Measurements from ENCODE around the gene PCBP3. TPM values are rescaled to one million over a fixed set of nuclear protein-coding genes. Genes with fewer than 3 reads are reported as not detected.
A peak's percentile ranks its signal among the peaks of the same experiment; 100 is the strongest.

PCBP3 gene
- total RNA-seq, 8 experiments from 2014 or later = 2.5 to 20.9 (median 10.0) TPM

DNA sequence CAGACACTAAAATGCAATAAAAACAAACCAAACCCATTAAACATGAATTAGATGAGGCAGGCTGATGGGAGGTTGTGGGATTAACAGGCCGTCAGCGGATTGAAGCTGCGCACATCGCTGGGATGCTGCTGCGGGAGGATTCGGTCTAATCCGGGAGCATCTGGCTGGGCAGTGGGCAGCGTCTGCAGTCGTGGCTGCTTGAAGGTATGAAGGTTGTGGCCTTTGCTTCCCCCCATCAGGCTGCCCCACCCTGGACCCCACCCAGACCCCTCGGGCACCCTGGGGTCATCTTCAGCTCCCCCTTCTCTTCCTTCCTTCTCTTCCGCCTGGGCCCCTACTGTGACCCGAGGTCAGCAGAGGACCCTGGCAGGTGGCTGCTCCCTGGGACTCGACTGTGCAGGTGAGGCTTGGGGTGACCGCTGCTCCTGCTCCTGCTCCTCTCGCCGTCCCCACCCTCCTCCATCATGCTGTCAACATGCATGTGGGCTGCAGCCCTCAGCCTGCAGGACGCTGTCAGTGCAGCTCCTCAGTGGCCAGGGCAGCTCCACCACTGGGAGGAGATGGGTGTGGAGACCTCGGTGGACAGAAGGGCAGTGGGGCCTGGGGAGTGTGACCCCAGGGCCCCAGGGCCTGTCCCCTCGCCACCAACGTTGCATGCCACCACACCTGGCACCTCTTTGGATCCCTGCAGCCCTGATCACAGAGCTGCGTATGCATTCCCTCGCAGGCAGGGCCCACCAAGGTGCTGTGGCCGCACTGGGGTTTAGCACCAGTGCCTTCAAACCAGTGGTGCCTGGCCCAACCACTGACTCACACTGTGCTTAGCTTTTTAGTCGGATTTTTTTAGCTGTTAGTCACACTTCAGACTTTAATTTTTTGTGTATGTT, 225.8 kb downstream of the PCBP3 start:
- Histone ChIP-seq H3K4me1 (replicated peaks in 1 of 2) (peaks cover 15 to 18% of the 10 kb centered on the region in 2 donors), H3K27ac (no peak overlapping the region), H3K4me3 (no peak overlapping the region)
- in situ Hi-C loops (cut with MboI; ENCODE audit: low pct_unique_long_range_greater_than_20kb in 2 of 9, low sequenced_read_pairs in 9 of 9, unreplicated experiment in 9 of 9) = no loop called here
- ATAC-seq (replicated peaks in 6 of 8) = peak in 1 of 8 experiments; percentile 5
- 0 to 98% (median 79%) methylated on average over 1 to 8 of the region's 24 CpGs; no CpG with 5 or more reads in 2 of the 10 experiments for WGBS, 10 experiments

DNA sequence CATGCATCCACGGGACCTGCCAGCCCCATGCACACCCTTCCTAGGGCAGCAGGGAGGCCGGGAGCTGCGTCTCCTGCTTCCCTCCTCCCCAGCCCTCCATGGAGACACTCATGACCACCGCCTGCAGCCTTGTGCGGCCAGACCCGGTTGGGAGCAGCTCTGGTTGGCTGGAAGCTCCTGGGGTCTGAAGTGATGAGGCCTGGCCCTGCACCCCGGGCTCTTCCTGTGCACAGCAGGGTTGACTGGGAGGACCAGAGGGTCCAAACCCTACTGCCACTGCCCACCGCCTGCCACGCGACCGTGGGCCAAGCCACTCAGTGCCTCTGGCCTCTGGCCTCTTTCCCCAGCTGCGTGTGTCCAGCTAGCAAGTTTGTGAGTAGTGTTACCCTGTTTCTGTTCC, 226.9 kb downstream of the PCBP3 start:
- Histone ChIP-seq H3K4me1 (replicated peaks in 1 of 2) (peaks cover 23 to 24% of the 10 kb centered on the region in 2 donors), H3K27ac (no peak overlapping the region), H3K4me3 (no peak overlapping the region)
- ATAC-seq (replicated peaks in 6 of 8) = no peak
- 50 to 100% (median 81%) methylated on average over 1 to 6 of the region's 12 CpGs; no CpG with 5 or more reads in 2 of the 10 experiments for WGBS, 10 experiments
- in situ Hi-C loops (cut with MboI; ENCODE audit: low pct_unique_long_range_greater_than_20kb in 2 of 9, low sequenced_read_pairs in 9 of 9, unreplicated experiment in 9 of 9) = no loop called here

DNA sequence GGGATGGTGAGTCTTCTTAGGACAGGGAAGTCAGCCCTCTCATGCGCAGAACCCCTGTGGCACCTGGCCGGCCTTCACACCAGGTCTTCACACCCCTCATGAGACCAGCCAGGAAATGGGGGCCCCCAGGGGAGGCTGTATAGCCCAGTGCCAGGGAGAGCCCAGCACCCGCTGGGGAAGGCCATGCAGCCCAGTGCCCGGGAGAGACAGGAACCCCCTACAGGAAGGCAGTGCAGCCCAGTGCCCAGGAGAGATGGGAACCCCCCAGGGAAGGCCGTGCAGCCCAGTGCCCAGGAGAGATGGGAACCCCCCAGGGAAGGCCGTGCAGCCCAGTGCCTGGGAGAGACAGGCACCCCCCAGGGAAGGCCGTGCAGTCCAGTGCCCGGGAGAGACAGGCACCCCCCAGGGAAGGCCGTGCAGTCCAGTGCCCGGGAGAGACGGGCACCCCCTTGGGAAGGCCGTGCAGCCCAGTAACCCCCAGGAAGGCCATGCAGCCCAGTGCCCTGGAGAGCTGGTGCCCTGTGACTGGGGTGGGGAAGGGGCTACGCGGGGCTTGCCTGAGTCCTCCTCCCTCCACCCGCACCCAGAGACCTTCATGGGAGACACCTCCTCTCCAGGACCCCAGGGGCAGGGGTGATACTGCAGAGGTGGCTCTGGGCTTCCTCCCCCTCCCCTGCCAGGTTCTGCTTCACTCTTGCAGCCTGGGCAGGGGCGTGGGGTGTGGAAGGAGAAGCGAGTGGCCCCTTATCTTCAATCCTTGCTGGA, 227.5 kb downstream of the PCBP3 start:
- in situ Hi-C loops (cut with MboI; ENCODE audit: low pct_unique_long_range_greater_than_20kb in 2 of 9, low sequenced_read_pairs in 9 of 9, unreplicated experiment in 9 of 9) = no loop called here
- ATAC-seq (replicated peaks in 6 of 8) = no peak
- WGBS, 10 experiments = 100% methylated on average over 2 to 4 of the region's 17 CpGs; no CpG with 5 or more reads in 7 of the 10 experiments
- H3K4me1 ChIP-seq (replicated peaks in 1 of 2) = peaks cover 28 to 29% of the 10 kb centered on the region in 2 donors
- no peak overlapping the region for H3K4me3 ChIP-seq
- no peak overlapping the region for H3K27ac ChIP-seq

DNA sequence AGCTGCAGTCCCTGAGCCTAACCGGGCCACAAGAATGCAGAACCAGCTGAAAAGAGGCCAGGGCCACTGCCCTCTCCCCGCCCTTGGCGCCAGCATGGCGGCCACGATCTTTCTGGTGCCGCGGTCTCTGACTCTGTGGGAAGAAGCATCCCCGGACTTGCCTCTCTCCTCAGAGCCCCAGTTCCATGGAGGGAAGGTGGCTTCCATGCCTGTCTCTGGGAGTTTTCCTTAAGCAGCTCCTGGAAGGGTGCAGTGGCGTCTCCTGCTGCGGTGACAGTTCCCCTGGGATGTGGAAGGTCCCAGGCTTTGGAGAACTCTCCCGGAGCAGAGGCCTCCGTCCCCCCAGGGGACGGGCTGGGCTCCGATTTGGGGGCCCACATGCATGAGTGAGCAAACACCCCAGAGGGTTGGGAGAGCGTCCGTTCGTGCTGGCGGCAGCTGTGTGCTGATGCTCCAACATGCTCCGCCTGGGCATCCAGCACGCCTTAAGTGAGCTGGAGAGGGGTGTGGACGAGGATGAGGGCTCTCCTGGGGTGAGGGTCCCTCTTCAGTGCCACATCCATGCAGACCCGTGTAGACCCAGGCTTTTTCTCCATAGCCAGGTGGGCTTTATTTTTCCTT, 228.2 kb downstream of the PCBP3 start:
- ATAC-seq (replicated peaks in 6 of 8) = no peak
- in situ Hi-C loops (cut with MboI; ENCODE audit: low pct_unique_long_range_greater_than_20kb in 2 of 9, low sequenced_read_pairs in 9 of 9, unreplicated experiment in 9 of 9) = no loop called here
- WGBS, 10 experiments = 60 to 94% (median 83%) methylated on average over 1 to 6 of the region's 22 CpGs; no CpG with 5 or more reads in 4 of the 10 experiments
- Histone ChIP-seq H3K4me1 (replicated peaks in 1 of 2) (peaks cover 28 to 29% of the 10 kb centered on the region in 2 donors), H3K4me3 (no peak overlapping the region), H3K27ac (no peak overlapping the region)

DNA sequence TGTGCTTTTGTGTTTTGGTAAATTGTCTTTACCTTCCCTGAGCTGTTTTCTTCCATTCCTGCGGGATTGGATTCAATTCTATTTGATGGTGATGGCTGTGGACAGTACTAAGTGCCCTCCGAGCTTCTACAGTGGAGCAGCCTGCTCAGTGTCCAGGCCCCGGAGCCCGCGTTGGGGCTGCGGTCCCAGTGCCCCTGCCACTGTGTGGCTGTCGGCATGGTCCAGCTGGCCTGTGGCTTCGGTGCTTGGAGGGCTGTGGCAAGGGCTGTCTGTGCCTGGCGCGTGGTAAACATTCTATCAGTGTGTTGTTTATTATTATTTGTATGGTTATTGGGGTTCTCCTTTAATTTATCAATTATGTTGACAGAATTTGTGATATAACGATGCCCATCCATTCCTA, 228.9 kb downstream of the PCBP3 start:
- Histone ChIP-seq H3K4me1 (replicated peaks in 1 of 2) (peaks cover 33% of the 10 kb centered on the region in 2 donors), H3K4me3 (no peak overlapping the region), H3K27ac (no peak overlapping the region)
- in situ Hi-C loops (cut with MboI; ENCODE audit: low pct_unique_long_range_greater_than_20kb in 2 of 9, low sequenced_read_pairs in 9 of 9, unreplicated experiment in 9 of 9) = no loop called here
- WGBS, 10 experiments = 78 to 100% (median 97%) methylated on average over 1 to 7 of the region's 11 CpGs; no CpG with 5 or more reads in 2 of the 10 experiments
- no peak for ATAC-seq (replicated peaks in 6 of 8)

DNA sequence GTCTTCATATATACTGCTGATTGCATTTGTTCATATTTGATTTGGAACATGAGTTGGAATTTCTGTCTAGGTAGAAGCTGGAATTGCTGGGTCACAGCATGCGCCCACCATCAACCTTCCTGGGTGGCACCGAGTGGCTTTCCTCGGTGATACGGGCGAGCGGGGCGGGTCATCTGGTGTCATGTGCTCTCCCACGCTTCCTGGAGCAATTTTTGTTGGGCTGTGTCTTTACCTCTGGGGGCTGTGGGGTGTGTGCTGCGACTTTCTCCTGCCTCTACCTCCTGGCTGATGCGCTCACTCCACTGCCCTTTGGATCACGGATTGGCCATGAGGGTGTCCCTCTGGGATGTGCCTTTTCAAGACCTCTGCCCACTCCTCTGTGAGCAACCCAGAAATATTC, 229.4 kb downstream of the PCBP3 start:
- in situ Hi-C loops (cut with MboI; ENCODE audit: low pct_unique_long_range_greater_than_20kb in 2 of 9, low sequenced_read_pairs in 9 of 9, unreplicated experiment in 9 of 9) = no loop called here
- Histone ChIP-seq H3K4me1 (replicated peaks in 1 of 2) (peaks cover 37 to 38% of the 10 kb centered on the region in 2 donors), H3K4me3 (no peak overlapping the region), H3K27ac (no peak overlapping the region)
- ATAC-seq (replicated peaks in 6 of 8) = no peak
- 87 to 100% (median 97%) methylated on average over 1 to 8 of the region's 11 CpGs; no CpG with 5 or more reads in 3 of the 10 experiments for WGBS, 10 experiments

DNA sequence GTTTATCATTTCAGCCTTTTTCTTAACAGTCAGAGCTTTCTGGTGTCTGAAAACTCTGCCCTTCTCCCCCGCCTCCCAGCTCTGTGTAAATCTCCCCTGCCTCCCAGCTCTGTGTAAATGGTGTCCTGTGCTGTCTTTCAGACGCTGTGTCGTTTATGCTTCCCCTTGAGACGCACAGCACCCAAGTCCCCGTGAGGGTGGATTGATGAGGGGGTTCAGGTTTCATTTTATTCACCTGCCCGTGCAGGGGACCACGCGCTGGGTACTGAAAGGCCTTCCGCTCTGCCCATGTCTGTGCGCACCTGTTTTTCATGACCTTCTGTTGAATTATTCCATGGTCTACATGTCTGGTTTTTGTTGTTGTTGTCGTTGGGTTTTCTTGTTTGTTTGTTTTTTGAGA, 229.9 kb downstream of the PCBP3 start:
- WGBS, 10 experiments = 74 to 100% (median 84%) methylated on average over 1 to 6 of the region's 11 CpGs; no CpG with 5 or more reads in 4 of the 10 experiments
- in situ Hi-C loops (cut with MboI; ENCODE audit: low pct_unique_long_range_greater_than_20kb in 2 of 9, low sequenced_read_pairs in 9 of 9, unreplicated experiment in 9 of 9) = no loop called here
- Histone ChIP-seq H3K4me1 (replicated peaks in 1 of 2) (peaks cover 39 to 41% of the 10 kb centered on the region in 2 donors), H3K4me3 (no peak overlapping the region), H3K27ac (peak overlapping the region in 1 of 2 donors; percentile 24)
- ATAC-seq (replicated peaks in 6 of 8) = no peak

DNA sequence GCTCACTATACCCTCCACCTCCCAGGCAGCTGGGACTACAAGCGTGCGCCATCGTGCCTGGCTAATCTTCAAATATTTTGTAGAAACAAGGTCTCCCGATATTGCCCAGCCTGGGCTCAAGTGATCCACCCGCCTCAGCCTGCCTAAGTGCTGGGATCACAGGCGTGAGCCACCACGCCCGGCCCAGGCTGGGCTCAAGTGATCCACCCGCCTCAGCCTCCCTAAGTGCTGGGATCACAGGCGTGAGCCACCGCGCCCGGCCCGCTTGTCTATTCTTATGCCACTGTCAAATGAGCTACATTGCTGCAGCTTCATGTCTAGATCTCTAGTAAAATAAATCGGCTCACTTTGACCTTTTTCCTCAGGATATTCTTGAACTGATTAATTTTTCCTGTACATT, 230.3 kb downstream of the PCBP3 start:
- WGBS, 10 experiments = 86 to 100% (median 94%) methylated on average over 1 to 12 of the region's 15 CpGs; no CpG with 5 or more reads in 2 of the 10 experiments
- Histone ChIP-seq H3K27ac (no peak overlapping the region), H3K4me1 (replicated peaks in 1 of 2) (peaks cover 39 to 41% of the 10 kb centered on the region in 2 donors), H3K4me3 (no peak overlapping the region)
- ATAC-seq (replicated peaks in 6 of 8) = no peak
- in situ Hi-C loops (cut with MboI; ENCODE audit: low pct_unique_long_range_greater_than_20kb in 2 of 9, low sequenced_read_pairs in 9 of 9, unreplicated experiment in 9 of 9) = no loop called here

DNA sequence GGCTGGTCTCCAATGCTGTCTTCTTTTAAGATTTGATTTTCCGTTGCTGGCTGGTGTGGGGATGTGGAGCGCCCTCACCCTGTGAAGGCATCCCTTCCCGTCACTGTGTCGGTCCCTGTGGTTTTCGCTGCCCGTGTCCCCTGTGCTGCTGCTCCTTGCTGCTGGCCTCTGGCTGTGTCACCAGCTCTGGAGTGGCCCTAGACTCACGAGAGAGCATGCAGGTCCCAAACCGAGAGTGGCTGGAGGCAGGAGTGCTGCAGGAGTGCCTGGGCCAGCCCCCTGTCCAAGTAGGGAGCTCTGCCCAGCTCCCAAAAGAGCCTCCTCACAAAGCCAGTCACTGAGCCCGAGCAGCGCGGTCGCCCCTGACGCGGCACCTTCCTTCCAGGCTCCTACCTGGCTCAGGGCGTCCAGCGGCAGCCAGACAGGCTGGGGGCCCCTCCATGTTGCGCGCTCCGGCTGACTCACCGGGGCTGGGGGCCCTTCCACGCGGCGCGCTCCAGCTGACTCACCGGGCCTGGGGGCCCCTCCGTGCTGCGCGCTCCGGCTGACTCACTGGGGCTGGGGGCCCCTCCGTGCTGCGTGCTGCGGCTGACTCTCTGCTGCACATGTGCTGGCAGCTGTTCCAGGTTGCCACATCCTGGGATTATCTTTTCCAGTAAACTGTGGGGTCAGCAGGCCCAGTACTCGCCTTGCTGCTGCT, 231.3 kb downstream of the PCBP3 start:
- in situ Hi-C loops (cut with MboI; ENCODE audit: low pct_unique_long_range_greater_than_20kb in 2 of 9, low sequenced_read_pairs in 9 of 9, unreplicated experiment in 9 of 9) = no loop called here
- WGBS, 10 experiments = 39 to 99% (median 74%) methylated on average over 1 to 25 of the region's 33 CpGs; no CpG with 5 or more reads in 4 of the 10 experiments
- Histone ChIP-seq H3K4me3 (no peak overlapping the region), H3K4me1 (replicated peaks in 1 of 2) (peaks cover 42 to 47% of the 10 kb centered on the region in 2 donors), H3K27ac (peak overlapping the region in 1 of 2 donors; percentile 89)
- ATAC-seq (replicated peaks in 6 of 8) = peak; percentile 47 to 97 (median 79)

DNA sequence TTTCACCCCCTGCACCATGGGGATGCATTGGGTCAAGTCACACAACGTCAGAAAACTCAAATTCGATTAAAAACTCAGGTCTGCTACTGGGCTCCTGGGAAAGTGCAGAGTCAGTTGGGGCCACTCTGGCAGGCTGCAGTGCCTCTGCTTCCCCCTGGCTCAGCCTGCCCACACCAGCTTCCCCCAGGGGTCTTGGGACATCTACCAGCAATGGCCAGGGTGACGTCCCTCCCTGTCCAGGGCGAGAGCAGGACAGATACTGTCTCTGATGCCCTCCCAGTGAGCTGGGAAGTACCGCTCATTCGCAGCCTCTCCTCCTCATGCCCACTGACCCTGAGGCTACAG, 231.9 kb downstream of the PCBP3 start:
- in situ Hi-C loops (cut with MboI; ENCODE audit: low pct_unique_long_range_greater_than_20kb in 2 of 9, low sequenced_read_pairs in 9 of 9, unreplicated experiment in 9 of 9) = no loop called here
- H3K4me3 ChIP-seq = no peak overlapping the region
- 52 to 80% (median 71%) methylated on average over 1 to 4 of the region's 6 CpGs; no CpG with 5 or more reads in 7 of the 10 experiments for WGBS, 10 experiments
- peak overlapping the region; percentile 77 to 89 for H3K27ac ChIP-seq
- no peak for ATAC-seq (replicated peaks in 6 of 8)
- peaks cover 47 to 51% of the 10 kb centered on the region in 2 donors for H3K4me1 ChIP-seq (replicated peaks in 1 of 2)

DNA sequence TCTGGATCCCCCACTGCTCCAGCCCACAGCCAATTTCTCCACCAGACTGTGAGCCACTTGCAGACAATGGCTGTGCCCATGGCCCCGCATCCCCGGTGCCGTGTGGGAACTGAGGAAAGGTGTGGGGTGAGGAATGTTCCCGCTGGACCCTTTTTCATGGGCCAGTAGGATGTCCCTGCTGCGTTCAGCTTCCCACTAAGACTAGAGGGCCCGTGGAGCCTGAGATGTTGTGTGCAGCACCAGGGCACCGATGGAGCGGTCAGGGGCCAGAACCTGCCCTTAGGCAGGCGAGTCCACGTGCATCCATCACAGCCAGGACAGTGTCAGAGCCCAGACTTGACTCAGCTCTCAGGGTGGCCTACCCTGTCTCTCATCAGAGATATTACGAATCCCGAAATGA, 232.4 kb downstream of the PCBP3 start:
- WGBS, 10 experiments = 88 to 100% (median 94%) methylated on average over 1 to 6 of the region's 12 CpGs; no CpG with 5 or more reads in 5 of the 10 experiments
- ATAC-seq (replicated peaks in 6 of 8) = no peak
- Histone ChIP-seq H3K27ac (peak overlapping the region; percentile 77 to 89), H3K4me1 (replicated peaks in 1 of 2) (peaks cover 47 to 51% of the 10 kb centered on the region in 2 donors), H3K4me3 (no peak overlapping the region)
- in situ Hi-C loops (cut with MboI; ENCODE audit: low pct_unique_long_range_greater_than_20kb in 2 of 9, low sequenced_read_pairs in 9 of 9, unreplicated experiment in 9 of 9) = no loop called here

DNA sequence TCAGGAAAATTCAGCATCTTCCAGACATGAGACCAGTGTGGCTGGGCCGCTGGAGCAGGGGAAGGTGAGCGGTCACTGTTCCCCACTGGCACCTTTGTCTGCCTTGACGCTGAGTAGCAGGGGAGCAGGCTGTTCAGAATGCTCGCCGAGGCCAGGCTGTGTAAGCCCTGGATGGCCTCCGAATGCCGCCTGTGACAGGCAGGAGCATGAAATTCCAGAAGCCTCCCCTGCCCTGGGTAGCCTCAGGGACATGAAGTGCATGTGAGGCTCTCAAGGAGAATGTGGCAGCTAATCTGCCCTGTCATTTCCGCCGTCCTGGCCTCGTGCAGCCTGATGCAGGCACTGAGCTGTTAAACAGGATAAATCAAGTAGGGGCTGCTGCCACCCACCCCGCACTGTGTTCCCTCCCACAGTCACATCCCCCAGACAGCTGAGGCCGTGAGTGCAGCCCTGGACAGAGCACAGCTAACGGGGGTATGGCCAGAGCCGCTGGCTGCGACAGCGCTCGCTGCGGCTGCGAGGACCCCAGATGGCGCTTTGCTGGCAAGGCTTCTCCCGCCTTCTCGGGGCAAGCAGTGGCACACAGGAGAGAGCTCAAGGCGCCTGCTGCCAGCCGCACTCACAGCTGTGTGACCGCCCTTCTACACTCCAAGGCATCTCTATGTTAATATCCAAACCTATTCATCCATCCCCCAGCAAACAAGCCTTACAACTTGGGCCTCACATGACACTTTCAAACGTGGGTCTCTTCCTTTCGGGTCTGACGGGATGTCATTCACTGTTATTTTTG, 233.1 kb downstream of the PCBP3 start:
- H3K4me3 ChIP-seq = no peak overlapping the region
- peak in 5 of 8 experiments; percentile 78 to 91 (median 90) for ATAC-seq (replicated peaks in 6 of 8)
- H3K4me1 ChIP-seq (replicated peaks in 1 of 2) = peaks cover 47 to 51% of the 10 kb centered on the region in 2 donors
- peak overlapping the region; percentile 77 to 89 for H3K27ac ChIP-seq
- in situ Hi-C loops (cut with MboI; ENCODE audit: low pct_unique_long_range_greater_than_20kb in 2 of 9, low sequenced_read_pairs in 9 of 9, unreplicated experiment in 9 of 9) = no loop called here
- 40 to 100% (median 58%) methylated on average over 1 to 17 of the region's 28 CpGs; no CpG with 5 or more reads in 5 of the 10 experiments for WGBS, 10 experiments

Data from motor neuron (in vitro differentiated cells).